Epithelial cell of proximal tubule (primary cell): Measurements from ENCODE around the gene TRPM3. TPM values are rescaled to one million over a fixed set of nuclear protein-coding genes. Genes with fewer than 3 reads are reported as not detected.

ENCODE experiments used
- DNase-seq: peaks from one replicate; pipeline ENCODE4 v3.0.0-alpha.2; 2011; ENCODE audit warnings: low read depth
- H3K4me3 ChIP-seq: 2 replicates; pipeline ENCODE4 v1.5.1; 2011; ENCODE audit warnings: low read depth, mild to moderate bottlenecking, low read length
- total RNA-seq: library from RNA; depleted of rRNA; stranded (reverse); fragments of >200 nt; gene quantifications from 2 replicates; pipeline ENCODE4 v1.2.3, GENCODE V29; 2015
- TF ChIP-seq, protein P1 (sequence below): conservative IDR thresholded peaks from 2 replicates; pipeline ENCODE4 v1.5.1; 2012; ENCODE audit warnings: low read depth, mild to moderate bottlenecking, low read length

The TRPM3 gene
- total RNA-seq, 1 donor from 2014 or later, result not detected

GRCh38 chr9:70682298-70682697, 439.1 kb downstream of the TRPM3 start:
- H3K4me3 ChIP-seq, result no peak overlapping the region
- no peak for DNase-seq
- TF ChIP-seq, protein P1, sequence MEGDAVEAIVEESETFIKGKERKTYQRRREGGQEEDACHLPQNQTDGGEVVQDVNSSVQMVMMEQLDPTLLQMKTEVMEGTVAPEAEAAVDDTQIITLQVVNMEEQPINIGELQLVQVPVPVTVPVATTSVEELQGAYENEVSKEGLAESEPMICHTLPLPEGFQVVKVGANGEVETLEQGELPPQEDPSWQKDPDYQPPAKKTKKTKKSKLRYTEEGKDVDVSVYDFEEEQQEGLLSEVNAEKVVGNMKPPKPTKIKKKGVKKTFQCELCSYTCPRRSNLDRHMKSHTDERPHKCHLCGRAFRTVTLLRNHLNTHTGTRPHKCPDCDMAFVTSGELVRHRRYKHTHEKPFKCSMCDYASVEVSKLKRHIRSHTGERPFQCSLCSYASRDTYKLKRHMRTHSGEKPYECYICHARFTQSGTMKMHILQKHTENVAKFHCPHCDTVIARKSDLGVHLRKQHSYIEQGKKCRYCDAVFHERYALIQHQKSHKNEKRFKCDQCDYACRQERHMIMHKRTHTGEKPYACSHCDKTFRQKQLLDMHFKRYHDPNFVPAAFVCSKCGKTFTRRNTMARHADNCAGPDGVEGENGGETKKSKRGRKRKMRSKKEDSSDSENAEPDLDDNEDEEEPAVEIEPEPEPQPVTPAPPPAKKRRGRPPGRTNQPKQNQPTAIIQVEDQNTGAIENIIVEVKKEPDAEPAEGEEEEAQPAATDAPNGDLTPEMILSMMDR, result no peak

DNA sequence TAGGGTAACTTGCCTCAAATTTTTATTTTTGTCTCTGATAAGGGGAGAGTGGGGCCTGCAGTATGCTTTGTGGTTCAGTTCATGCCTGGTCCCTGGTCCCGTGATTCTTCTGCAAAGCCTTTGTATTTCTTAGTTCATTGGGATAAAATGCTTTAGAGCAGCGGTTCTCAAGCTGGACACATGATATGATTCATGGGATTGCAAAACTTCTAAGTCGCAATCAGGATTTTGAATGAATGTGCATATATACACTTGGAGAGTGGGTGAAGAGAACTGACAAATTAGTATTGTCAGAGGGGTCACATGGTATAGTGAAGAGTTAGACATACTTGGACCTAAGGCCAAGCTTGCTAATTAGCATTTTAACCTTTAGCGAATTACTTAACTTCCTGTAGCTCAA, 441.6 kb downstream of the TRPM3 start:
- H3K4me3 ChIP-seq, result no peak overlapping the region
- peak; percentile 6 for DNase-seq
- TF ChIP-seq, protein P1, result no peak

GRCh38 chr9:70678153-70678552, 443.3 kb downstream of the TRPM3 start:
- no peak for DNase-seq
- TF ChIP-seq, protein P1, result no peak

GRCh38 chr9:70677055-70677735, 444.2 kb downstream of the TRPM3 start:
- TF ChIP-seq, protein P1, result no peak

More at GRCh38 chr9:70678153-70678552, 443.3 kb downstream of the TRPM3 start:
- no peak overlapping the region for H3K4me3 ChIP-seq

DNA sequence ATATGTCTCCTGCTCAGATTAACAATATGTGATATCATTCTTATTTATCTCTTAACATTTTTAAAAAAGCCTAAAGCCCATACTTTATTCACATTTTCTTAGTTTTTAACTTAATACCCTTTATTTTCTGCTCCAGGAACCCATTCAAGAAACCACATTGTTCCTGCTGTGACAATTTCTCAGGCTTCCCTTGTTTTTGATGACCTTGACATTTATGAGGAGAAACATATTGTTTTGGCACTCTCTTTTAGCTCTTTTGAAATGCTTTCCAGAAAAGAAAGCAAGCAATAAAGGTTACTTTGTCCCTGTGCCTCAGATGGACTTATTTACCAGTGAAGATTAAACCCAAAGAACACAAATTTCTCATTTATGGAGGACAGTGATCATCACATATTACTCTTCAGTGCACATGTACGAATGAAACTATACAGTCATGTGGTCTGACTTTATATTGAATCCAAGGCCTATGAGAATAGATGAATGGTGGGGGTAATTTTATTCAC, 445.5 kb downstream of the TRPM3 start:
- no peak for DNase-seq
- TF ChIP-seq, protein P1, result no peak
- H3K4me3 ChIP-seq, result no peak overlapping the region

More at GRCh38 chr9:70677055-70677735, 444.2 kb downstream of the TRPM3 start:
- DNase-seq, result no peak
- no peak overlapping the region for H3K4me3 ChIP-seq

DNA sequence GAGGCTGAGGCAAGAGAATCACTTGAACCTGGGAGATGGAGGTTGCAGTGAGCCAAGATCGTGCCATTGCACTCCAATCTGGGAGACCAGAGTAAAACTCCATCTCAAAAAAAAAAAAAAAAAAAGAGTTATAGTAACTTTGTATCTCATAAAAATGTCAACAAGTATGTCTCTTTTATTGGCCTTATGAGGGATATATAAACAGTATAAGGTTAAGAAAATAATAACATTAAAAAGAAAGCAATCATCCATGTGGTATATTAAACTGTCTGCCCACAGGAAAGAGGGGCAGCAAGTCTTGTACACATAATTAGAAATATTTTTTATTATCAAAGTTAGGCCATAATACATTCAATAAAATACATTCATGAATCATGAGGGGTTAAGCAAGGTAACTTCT, 447.6 kb downstream of the TRPM3 start:
- DNase-seq, result no peak
- no peak overlapping the region for H3K4me3 ChIP-seq
- TF ChIP-seq, protein P1, result no peak

DNA sequence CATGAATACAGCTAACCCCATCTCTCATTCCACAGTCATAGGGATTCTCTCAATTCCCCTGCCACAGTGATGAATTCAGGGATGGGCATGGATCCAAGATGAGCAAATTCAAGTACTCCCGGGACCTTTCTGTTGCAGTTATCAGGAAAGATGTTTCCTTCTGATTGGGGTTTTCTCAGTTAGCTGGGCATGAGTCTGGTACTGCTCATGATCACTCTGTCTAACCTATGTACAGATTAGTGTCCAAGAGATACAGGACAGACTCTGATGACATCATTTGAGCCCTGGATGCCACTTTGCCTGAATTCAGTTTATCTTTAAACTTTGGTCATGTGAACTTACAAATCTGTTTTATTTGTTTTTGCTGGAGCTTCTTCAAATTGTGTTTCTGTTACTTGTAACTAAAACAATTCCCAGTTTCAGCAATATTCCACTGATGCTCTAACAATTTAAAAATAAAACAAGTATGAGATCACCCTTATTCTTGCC, 449.2 kb downstream of the TRPM3 start:
- no peak overlapping the region for H3K4me3 ChIP-seq
- no peak for DNase-seq
- TF ChIP-seq, protein P1, result no peak
